Measurements from ENCODE around the gene EML3.
A peak's percentile ranks its signal among the peaks of the same experiment; 100 is the strongest.

Gene EML3

GRCh38 chr11:62575837-62576236 is 36.7 kb downstream of the EML3 start:
- Histone ChIP-seq H3K4me3 (ENCODE audit: low read depth, low read length) (no peak overlapping the region), H3K9me3 (no peaks in the 10 kb centered on the region), H3K27me3 (no peaks in the 10 kb centered on the region), H3K4me1 (no peaks in the 10 kb centered on the region), H3K36me3 (peaks cover 23% of the 10 kb centered on the region)
- no peak for TF ChIP-seq CTCF (IDR thresholded peaks at IDR 0.05; ENCODE audit: low read depth, low read length)
- no peak for DNase-seq

- no peak for DNase-seq
- no peaks in the 10 kb centered on the region for H3K4me1 ChIP-seq
- TF ChIP-seq CTCF (IDR thresholded peaks at IDR 0.05; ENCODE audit: low read depth, low read length): no peak
- no peaks in the 10 kb centered on the region for H3K27me3 ChIP-seq
- no peaks in the 10 kb centered on the region for H3K9me3 ChIP-seq
- H3K4me3 ChIP-seq (ENCODE audit: low read depth, low read length): peak overlapping the region; percentile 64
- peaks cover 29% of the 10 kb centered on the region for H3K36me3 ChIP-seq
These were observed 37.4 kb downstream of the EML3 start for GRCh38 chr11:62575156-62575555.

GRCh38 chr11:62574363-62575071 is 38.1 kb downstream of the EML3 start:
- no peaks in the 10 kb centered on the region for H3K9me3 ChIP-seq
- peaks cover 33% of the 10 kb centered on the region for H3K36me3 ChIP-seq
- peak overlapping the region; percentile 64 for H3K4me3 ChIP-seq (ENCODE audit: low read depth, low read length)
- no peak for TF ChIP-seq CTCF (IDR thresholded peaks at IDR 0.05; ENCODE audit: low read depth, low read length)
- no peaks in the 10 kb centered on the region for H3K4me1 ChIP-seq
- DNase-seq: no peak
- no peaks in the 10 kb centered on the region for H3K27me3 ChIP-seq

GRCh38 chr11:62573592-62574362 is 38.8 kb downstream of the EML3 start, which contains the start of gene EEF1G:
Gene EEF1G, minus strand, starts transcription at chr11:62573891. Its CDS starts 49 bp downstream, at chr11:62573842.
- H3K9me3 ChIP-seq: no peaks in the 10 kb centered on the region
- DNase-seq: peak; percentile 94
- peak within 1 kb of the TSS; percentile 92 for H3K4me3 ChIP-seq (ENCODE audit: low read depth, low read length)
- H3K36me3 ChIP-seq: peaks cover 40% of the 10 kb centered on the region
- no peak for TF ChIP-seq CTCF (IDR thresholded peaks at IDR 0.05; ENCODE audit: low read depth, low read length)
- no peaks in the 10 kb centered on the region for H3K27me3 ChIP-seq
- H3K4me1 ChIP-seq: no peaks in the 10 kb centered on the region

- H3K36me3 ChIP-seq: peaks cover 44% of the 10 kb centered on the region
- TF ChIP-seq CTCF (IDR thresholded peaks at IDR 0.05; ENCODE audit: low read depth, low read length): no peak
- no peak for DNase-seq
- no peaks in the 10 kb centered on the region for H3K27me3 ChIP-seq
- H3K4me1 ChIP-seq: no peaks in the 10 kb centered on the region
- no peaks in the 10 kb centered on the region for H3K9me3 ChIP-seq
- peak overlapping the region; percentile 92 for H3K4me3 ChIP-seq (ENCODE audit: low read depth, low read length)
These were observed 39.5 kb downstream of the EML3 start for GRCh38 chr11:62573006-62573591.

Data from BE2C (cell line).